ENCODE results near the gene BCL2.

BCL2 gene

DNA sequence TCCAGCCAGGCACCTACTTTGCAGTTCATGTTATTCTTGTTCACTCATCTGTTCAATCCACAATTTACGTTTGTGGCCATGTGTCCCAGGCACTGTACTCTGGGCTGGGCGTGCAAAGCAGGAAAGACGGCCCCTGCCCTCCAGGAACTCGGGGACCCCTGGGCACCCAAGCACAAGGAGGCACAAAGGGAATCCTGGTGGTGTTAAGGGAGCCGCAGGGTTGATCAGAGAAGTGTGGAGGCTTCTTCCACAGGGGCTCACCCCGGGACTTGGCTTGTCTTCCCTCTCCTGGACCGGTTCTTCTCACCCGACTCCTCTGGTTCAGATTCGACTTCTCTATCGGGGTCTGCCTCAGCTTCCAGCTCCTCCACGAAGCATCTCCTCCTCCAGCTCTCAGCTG is 230.5 kb downstream of the BCL2 start:
- DNase-seq (ENCODE audit: low read depth, low spot score) = no peak

- DNase-seq (ENCODE audit: low read depth, low spot score) = no peak
Observed at GRCh38 chr18:63088262-63088661, 231.3 kb downstream of the BCL2 start.

- no peak for DNase-seq (ENCODE audit: low read depth, low spot score)
Observed at GRCh38 chr18:63087421-63088230, 231.9 kb downstream of the BCL2 start.

- no peak for DNase-seq (ENCODE audit: low read depth, low spot score)
Observed at GRCh38 chr18:63085611-63086010, 234.0 kb downstream of the BCL2 start.

- no peak for DNase-seq (ENCODE audit: low read depth, low spot score)
Observed at GRCh38 chr18:63084219-63084618, 235.3 kb downstream of the BCL2 start.

DNA sequence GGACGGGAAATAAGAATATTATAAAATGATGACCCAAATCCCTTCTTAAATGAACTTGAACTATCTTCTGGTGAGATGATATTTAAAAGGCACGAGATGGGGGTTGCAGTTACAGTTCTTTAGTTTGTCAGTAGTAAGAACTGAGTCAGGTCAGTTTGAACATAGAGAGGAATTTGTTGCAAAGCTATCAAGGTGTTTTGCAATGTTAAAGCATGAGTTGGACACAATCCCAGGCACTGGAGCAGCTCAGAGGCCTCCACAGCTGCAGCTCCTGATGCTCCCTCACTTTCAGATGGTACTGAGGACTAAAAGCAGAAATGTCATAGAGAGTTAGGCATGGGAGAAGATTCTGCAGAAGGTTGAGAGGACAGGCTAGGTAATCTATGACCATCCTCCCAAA is 236.0 kb downstream of the BCL2 start:
- DNase-seq (ENCODE audit: low read depth, low spot score) = no peak

- no peak for DNase-seq (ENCODE audit: low read depth, low spot score)
Observed at GRCh38 chr18:63083020-63083531, 236.5 kb downstream of the BCL2 start.

GRCh38 chr18:63082366-63083019 is 237.1 kb downstream of the BCL2 start:
- DNase-seq (ENCODE audit: low read depth, low spot score) = no peak

DNA sequence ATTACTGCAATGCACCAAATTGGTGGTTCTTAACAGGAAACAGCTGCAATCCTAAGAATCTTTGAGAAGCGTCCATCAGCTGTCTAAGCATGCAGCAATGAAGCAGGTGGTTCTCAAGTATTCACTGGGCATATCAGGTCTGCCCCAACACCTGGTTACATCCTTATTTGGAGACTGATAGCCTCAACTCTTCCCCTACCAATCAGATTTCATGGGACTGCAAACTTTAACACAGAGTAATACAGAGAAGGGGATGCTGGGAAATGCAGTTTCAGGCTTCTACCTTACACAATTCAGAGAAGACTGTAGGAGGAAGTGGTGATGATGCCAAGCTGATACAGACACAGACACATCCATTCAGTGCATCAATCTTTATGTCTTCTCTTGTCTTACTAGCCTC is 240.5 kb downstream of the BCL2 start:
- DNase-seq (ENCODE audit: low read depth, low spot score) = no peak

DNA sequence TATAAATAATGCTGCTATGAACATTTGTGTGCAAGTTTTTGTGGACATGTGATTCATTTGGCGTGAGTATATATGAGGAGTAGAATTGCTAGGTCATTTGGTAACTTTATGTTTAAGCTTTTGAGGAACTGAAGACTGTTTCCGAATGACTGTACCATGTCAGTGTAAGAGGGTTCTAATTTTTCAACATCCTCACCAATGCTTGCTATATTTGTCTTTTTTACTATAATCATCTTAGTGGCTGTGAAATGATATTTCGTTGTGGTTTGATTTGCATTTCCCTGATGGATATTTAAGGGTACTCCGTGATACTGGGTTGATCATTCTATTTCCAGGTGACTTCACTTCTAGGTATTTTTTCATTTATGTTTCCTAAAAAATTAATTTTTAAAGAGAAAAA is 241.1 kb downstream of the BCL2 start:
- no peak for DNase-seq (ENCODE audit: low read depth, low spot score)

- DNase-seq (ENCODE audit: low read depth, low spot score) = no peak
Observed at GRCh38 chr18:63074981-63075404, 244.6 kb downstream of the BCL2 start.

GRCh38 chr18:63073481-63073880 is 246.1 kb downstream of the BCL2 start:
- DNase-seq (ENCODE audit: low read depth, low spot score) = no peak
